ENCODE measurements around the gene MUC6. TPM values are rescaled to one million over a fixed set of nuclear protein-coding genes. Genes with fewer than 3 reads are reported as not detected.

Gene MUC6
- total and polyA plus RNA-seq, 10 of the 15 experiments (the other 5 are each of a cell fraction or from before 2014, with no cell fraction given) = 0.03 TPM; not detected in 8

GRCh38 chr11:1013631-1013935 is 22.9 kb downstream of the MUC6 start:
- ChIA-PET RAD21 (ENCODE audit: unreplicated experiment) (no interaction called here), POLR2A (no interaction called here), SMC1A (ENCODE audit: uncharacterized antibody, unreplicated experiment) (no interaction called here), CTCF (no interaction called here)
- Histone ChIP-seq H2AFZ (ENCODE audit: control insufficient read depth, low read depth, low read length) (no peak overlapping the region), H4K20me1 (ENCODE audit: control insufficient read depth, insufficient read depth) (no peaks in the 10 kb centered on the region), H3K36me3 (ENCODE audit: control insufficient read depth in 2 of 2, insufficient read depth in 2 of 2, low read length in 1 of 2) (peaks cover 2 to 4% of the 10 kb centered on the region in 2 experiments; a peak in 3 of 4 replicates), H3K4me2 (ENCODE audit: control insufficient read depth, insufficient read depth) (no peak overlapping the region), H3K4me1 (ENCODE audit: control insufficient read depth, insufficient read depth, low read length) (no peaks in the 10 kb centered on the region), H3K79me2 (ENCODE audit: control insufficient read depth, insufficient read depth, low read length) (no peaks in the 10 kb centered on the region), H3K4me3 (no peak overlapping the region), H3K27ac (ENCODE audit: control insufficient read depth, insufficient read depth) (no peak overlapping the region), H3K9ac (ENCODE audit: control insufficient read depth, insufficient read depth, low read length) (no peak overlapping the region), H3K9me3 (replicated peaks; ENCODE audit: control insufficient read depth, insufficient read depth, low read length) (no peaks in the 10 kb centered on the region), H3K27me3 (replicated peaks in 1 of 2; ENCODE audit: control insufficient read depth in 2 of 2, insufficient read depth in 2 of 2, low read length in 1 of 2) (no peaks in the 10 kb centered on the region)
- intact Hi-C loops (cut with micrococcal nuclease; ENCODE audit: unreplicated experiment) (no loop called here), in situ Hi-C loops (cut with MboI) (no loop called here)
- DNase-seq (ENCODE audit: low read depth, low spot score) (no peak), FAIRE-seq (no peak), ATAC-seq (no peak)
- WGBS (ENCODE audit: insufficient coverage, insufficient replicate concordance, low lambda C conversion rate, missing lambda C conversion rate) = 98% methylated on average over 12 of the region's 12 CpGs
- BruUV-seq (replicated peaks) = no TSS peak
- TF ChIP-seq ETV6 (conservative IDR thresholded peaks at IDR 0.05 in 1 of 2, IDR thresholded peaks at IDR 0.05 in 1 of 2; ENCODE audit: borderline replicate concordance in 1 of 2, low read depth in 1 of 2) = no peak
- no peak for TF ChIP-seq USF2 (IDR thresholded peaks at IDR 0.05; ENCODE audit: borderline replicate concordance, low read depth, low read length)
- no peak for TF ChIP-seq CBFB (IDR thresholded peaks at IDR 0.05; ENCODE audit: low read depth)
- TF ChIP-seq CREB1 (IDR thresholded peaks at IDR 0.05; ENCODE audit: low read depth) = no peak

GRCh38 chr11:1012740-1013630 is 23.5 kb downstream of the MUC6 start:
- 83% methylated on average over 25 of the region's 28 CpGs for WGBS (ENCODE audit: insufficient coverage, insufficient replicate concordance, low lambda C conversion rate, missing lambda C conversion rate)
- intact Hi-C loops (cut with micrococcal nuclease; ENCODE audit: unreplicated experiment) = no loop called here
- in situ Hi-C loops (cut with MboI) = no loop called here
- H4K20me1 ChIP-seq (ENCODE audit: control insufficient read depth, insufficient read depth) = no peaks in the 10 kb centered on the region
- ChIA-PET POLR2A (no interaction called here), SMC1A (ENCODE audit: uncharacterized antibody, unreplicated experiment) (no interaction called here), RAD21 (ENCODE audit: unreplicated experiment) (no interaction called here), CTCF (no interaction called here)
- H3K79me2 ChIP-seq (ENCODE audit: control insufficient read depth, insufficient read depth, low read length) = no peaks in the 10 kb centered on the region
- H3K27me3 ChIP-seq (replicated peaks in 1 of 2; ENCODE audit: control insufficient read depth in 2 of 2, insufficient read depth in 2 of 2, low read length in 1 of 2) = no peaks in the 10 kb centered on the region
- FAIRE-seq (no peak), ATAC-seq (no peak), DNase-seq (ENCODE audit: low read depth, low spot score) (no peak)
- H3K4me2 ChIP-seq (ENCODE audit: control insufficient read depth, insufficient read depth) = no peak overlapping the region
- BruUV-seq (replicated peaks) = no TSS peak
- no peaks in the 10 kb centered on the region for H3K4me1 ChIP-seq (ENCODE audit: control insufficient read depth, insufficient read depth, low read length)
- no peaks in the 10 kb centered on the region for H3K9me3 ChIP-seq (replicated peaks; ENCODE audit: control insufficient read depth, insufficient read depth, low read length)
- H3K36me3 ChIP-seq (ENCODE audit: control insufficient read depth in 2 of 2, insufficient read depth in 2 of 2, low read length in 1 of 2) = peaks cover 2 to 8% of the 10 kb centered on the region in 2 experiments; a peak in 3 of 4 replicates
- H3K4me3 ChIP-seq = no peak overlapping the region
- H2AFZ ChIP-seq (ENCODE audit: control insufficient read depth, low read depth, low read length) = no peak overlapping the region
- no peak overlapping the region for H3K27ac ChIP-seq (ENCODE audit: control insufficient read depth, insufficient read depth)
- H3K9ac ChIP-seq (ENCODE audit: control insufficient read depth, insufficient read depth, low read length) = no peak overlapping the region
- no peak for TF ChIP-seq USF1 (IDR thresholded peaks at IDR 0.05; ENCODE audit: borderline replicate concordance, extremely low read length, insufficient read depth, low read depth, low read length)
- no peak for TF ChIP-seq SIX5 (IDR thresholded peaks at IDR 0.05; ENCODE audit: low read depth, low read length, severe bottlenecking)
- no peak for TF ChIP-seq EZH2 (IDR thresholded peaks at IDR 0.05; ENCODE audit: borderline replicate concordance, control insufficient read depth, low read depth, low read length)
- TF ChIP-seq CEBPB (IDR thresholded peaks at IDR 0.05; ENCODE audit: borderline replicate concordance in 1 of 2, low read depth in 2 of 2, low read length in 2 of 2) = no peak
- TF ChIP-seq CREM (IDR thresholded peaks at IDR 0.05; ENCODE audit: low read depth) = no peak
- no peak for TF ChIP-seq SMARCA5 (IDR thresholded peaks at IDR 0.05)
- no peak for TF ChIP-seq HDAC6 (IDR thresholded peaks at IDR 0.05; ENCODE audit: unreplicated experiment)
- TF ChIP-seq MYB (IDR thresholded peaks at IDR 0.05; ENCODE audit: borderline replicate concordance, low read depth, low read length) = no peak
